Psoas muscle (tissue), 8 donors: ENCODE data around the gene FAM241A. TPM values are rescaled to one million over a fixed set of nuclear protein-coding genes. Genes with fewer than 3 reads are reported as not detected.

Experiments
- ATAC-seq, 4 donors: fragments of 200-7000 bp; cut with Tn5 transposase; one replicate each; pipeline ENCODE4 v1.9.1; 2020; ENCODE audit warnings: moderate library complexity in 3 of 4, mild to moderate bottlenecking in 2 of 4
- DNase-seq, 2 donors: peaks; one replicate each; pipeline ENCODE4 v3.0.0-alpha.2; 2020
- H3K27ac ChIP-seq: fragments of 200-600 bp; one replicate; pipeline ENCODE4 v1.8.0; 2022
- H3K27me3 ChIP-seq, 3 donors: fragments of 200-600 bp in 1 of 3; one replicate each; pipeline versions ENCODE4 v1.6.1 to v1.8.0; 2013 to 2022; ENCODE audit warnings: low read length in 2 of 3, mild to moderate bottlenecking in 2 of 3, moderate library complexity in 1 of 3; ENCODE audit not compliant: insufficient read depth in 3 of 3
- H3K36me3 ChIP-seq, 2 donors: fragments of 200-600 bp in 1 of 2; one replicate each; pipeline versions ENCODE4 v1.6.1 to v1.8.0; 2013 to 2022; ENCODE audit warnings: low read depth in 1 of 2, mild to moderate bottlenecking in 1 of 2, moderate library complexity in 1 of 2; ENCODE audit not compliant: insufficient read depth in 1 of 2
- H3K4me1 ChIP-seq: fragments of 200-600 bp; one replicate; pipeline ENCODE4 v1.8.0; 2022
- H3K4me3 ChIP-seq: fragments of 200-600 bp; one replicate; pipeline ENCODE4 v1.8.0; 2022; ENCODE audit warnings: mild to moderate bottlenecking
- H3K9me3 ChIP-seq: fragments of 200-600 bp; one replicate; pipeline ENCODE4 v1.8.0; 2022
- WGBS, 3 donors: extraction: QIAGEN DNeasy Blood & Tissue Kit; methylation state at CpG; one replicate each; pipeline versions ENCODE4 v1.1.6 to v1.1.7; 2013; 5-methylcytosine and 5-hydroxymethylcytosine counted together
- intact Hi-C, 2 donors: fragments of 100-400 bp; cut with DNase I; formaldehyde crosslinking; loops; one replicate each; pipeline versions ENCODE4 v1.11.0 to v1.14.2; 2022
- polyA plus RNA-seq, 3 donors: library from polyadenylated mRNA; stranded (reverse); fragments of 200-250 nt; gene quantifications; one replicate each; pipeline ENCODE4 v1.2.3, GENCODE V29; 2013
- total RNA-seq, 4 donors: library from RNA; stranded (reverse); fragmentation: NEBNext Ultra II Directional in 2 of 4; extraction: Animal tissue kit (Norgen Biotek cat#: 25700) in 2 of 4; gene quantifications; one replicate each; pipeline versions ENCODE4 v1.2.1 to v1.2.4, GENCODE V29; 2021 to 2023
- TF ChIP-seq, protein P1 (sequence below): fragments of 200-600 bp; IDR thresholded peaks from one replicate; pipeline ENCODE4 v1.8.0; 2022; ENCODE audit warnings: antibody characterized with exemption
- donor health status: healthy with polysubstance abuse.
- donor health status: DM: no; HTN: no; CAD: no; lungs with moderate emphysema.
- donor health status: Bipolar disorder and iron deficiency.
- donor health status: healthy.
- donor health status: DM: yes; HTN: yes; CAD: no.
- donor health status: DM: no; HTN: no; CAD: no.
- donor health status: DM: no; HTN: no; CAD: no.
- donor health status: DM: yes; HTN: yes; CAD: no.

The FAM241A gene
- total and polyA plus RNA-seq, 7 donors = 2.6 to 6.0 (median 3.1) TPM

DNA sequence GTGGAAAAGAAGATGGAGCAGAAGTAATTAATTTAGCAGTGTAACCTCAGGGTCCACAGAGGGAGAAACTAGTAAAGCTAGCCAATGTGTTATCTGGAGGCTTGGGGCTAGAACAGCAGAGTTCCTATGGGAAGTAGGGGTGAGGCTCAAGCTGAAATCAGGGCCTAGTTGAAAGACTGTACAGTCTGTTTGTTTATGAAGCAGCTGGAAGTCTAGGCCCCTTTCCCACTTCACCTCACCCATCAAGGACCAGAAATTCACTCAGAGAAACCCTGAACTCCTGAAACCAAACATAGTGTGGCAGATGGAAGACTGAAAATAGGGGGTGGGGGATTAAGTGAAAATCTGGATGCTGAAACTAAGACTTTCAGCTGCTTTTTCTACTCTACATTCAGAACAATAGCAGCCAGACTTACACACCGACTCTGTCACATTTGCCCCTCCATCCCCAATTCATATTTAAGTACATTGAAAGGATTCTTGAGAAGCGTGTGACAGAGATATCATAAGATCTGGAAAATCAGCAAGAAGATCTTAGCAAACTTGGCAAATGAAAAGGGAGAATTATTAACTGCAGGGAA lies 32.6 kb upstream of the FAM241A start:
- 75 to 83% (median 79%) methylated on average over 2 of the region's 2 CpGs for WGBS, 3 donors
- H3K27ac ChIP-seq = no peak overlapping the region
- intact Hi-C loops = no loop called here
- H3K27me3 ChIP-seq = no peaks in the 10 kb centered on the region
- H3K9me3 ChIP-seq = no peaks in the 10 kb centered on the region
- no peak overlapping the region for H3K4me3 ChIP-seq
- TF ChIP-seq, protein P1, sequence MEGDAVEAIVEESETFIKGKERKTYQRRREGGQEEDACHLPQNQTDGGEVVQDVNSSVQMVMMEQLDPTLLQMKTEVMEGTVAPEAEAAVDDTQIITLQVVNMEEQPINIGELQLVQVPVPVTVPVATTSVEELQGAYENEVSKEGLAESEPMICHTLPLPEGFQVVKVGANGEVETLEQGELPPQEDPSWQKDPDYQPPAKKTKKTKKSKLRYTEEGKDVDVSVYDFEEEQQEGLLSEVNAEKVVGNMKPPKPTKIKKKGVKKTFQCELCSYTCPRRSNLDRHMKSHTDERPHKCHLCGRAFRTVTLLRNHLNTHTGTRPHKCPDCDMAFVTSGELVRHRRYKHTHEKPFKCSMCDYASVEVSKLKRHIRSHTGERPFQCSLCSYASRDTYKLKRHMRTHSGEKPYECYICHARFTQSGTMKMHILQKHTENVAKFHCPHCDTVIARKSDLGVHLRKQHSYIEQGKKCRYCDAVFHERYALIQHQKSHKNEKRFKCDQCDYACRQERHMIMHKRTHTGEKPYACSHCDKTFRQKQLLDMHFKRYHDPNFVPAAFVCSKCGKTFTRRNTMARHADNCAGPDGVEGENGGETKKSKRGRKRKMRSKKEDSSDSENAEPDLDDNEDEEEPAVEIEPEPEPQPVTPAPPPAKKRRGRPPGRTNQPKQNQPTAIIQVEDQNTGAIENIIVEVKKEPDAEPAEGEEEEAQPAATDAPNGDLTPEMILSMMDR = no peak
- H3K4me1 ChIP-seq = no peaks in the 10 kb centered on the region
- H3K36me3 ChIP-seq = no peaks in the 10 kb centered on the region
- no peak for DNase-seq
- no peak for ATAC-seq

DNA sequence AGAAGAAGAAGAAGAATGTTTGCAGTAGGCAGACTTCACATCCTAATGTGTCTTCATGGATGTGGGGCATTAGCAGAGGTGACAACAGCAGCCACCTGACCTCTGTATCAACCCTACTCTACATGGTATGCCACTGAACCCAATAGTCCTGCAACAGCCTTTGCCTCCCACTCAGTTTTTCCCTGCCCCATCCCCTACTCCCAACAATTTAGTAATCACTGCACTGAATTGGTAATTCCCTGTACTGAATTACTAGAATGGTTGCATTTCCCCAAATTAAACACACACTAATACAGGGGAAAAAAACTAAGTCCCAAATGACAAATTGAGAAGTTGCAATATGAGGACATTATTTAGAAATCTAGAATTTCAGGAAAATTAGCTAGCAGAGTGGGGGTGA lies 31.4 kb upstream of the FAM241A start:
- TF ChIP-seq, protein P1 = no peak
- Histone ChIP-seq H3K4me1 (no peaks in the 10 kb centered on the region), H3K4me3 (no peak overlapping the region), H3K27ac (no peak overlapping the region), H3K36me3 (no peaks in the 10 kb centered on the region), H3K9me3 (no peaks in the 10 kb centered on the region), H3K27me3 (no peaks in the 10 kb centered on the region)
- DNase-seq (no peak), ATAC-seq (no peak)
- intact Hi-C loops = no loop called here

DNA sequence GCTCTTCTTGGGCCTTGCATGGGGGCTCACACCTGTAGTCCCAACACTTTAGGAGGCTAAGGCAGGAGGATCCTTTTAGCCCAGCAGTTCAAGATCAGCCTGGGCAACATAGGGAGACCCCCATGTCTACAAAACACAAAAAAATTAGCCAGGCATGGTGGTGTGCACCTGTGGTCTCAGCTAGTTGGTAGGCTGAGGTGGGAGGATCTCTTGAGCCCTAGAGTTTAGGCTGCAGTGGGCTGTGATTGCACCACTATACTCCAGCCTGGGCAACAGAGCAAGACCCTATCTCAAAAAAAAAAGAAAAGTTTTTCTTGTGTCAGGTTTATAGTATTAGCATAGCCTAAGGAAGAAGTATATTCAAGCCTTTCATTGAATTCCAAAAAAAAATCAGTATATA lies 30.8 kb upstream of the FAM241A start:
- DNase-seq (no peak), ATAC-seq (no peak)
- TF ChIP-seq, protein P1 = no peak
- H3K9me3 ChIP-seq = no peaks in the 10 kb centered on the region
- no peak overlapping the region for H3K4me3 ChIP-seq
- H3K36me3 ChIP-seq = no peaks in the 10 kb centered on the region
- H3K4me1 ChIP-seq = no peaks in the 10 kb centered on the region
- intact Hi-C loops = no loop called here
- H3K27ac ChIP-seq = no peak overlapping the region
- no peaks in the 10 kb centered on the region for H3K27me3 ChIP-seq

DNA sequence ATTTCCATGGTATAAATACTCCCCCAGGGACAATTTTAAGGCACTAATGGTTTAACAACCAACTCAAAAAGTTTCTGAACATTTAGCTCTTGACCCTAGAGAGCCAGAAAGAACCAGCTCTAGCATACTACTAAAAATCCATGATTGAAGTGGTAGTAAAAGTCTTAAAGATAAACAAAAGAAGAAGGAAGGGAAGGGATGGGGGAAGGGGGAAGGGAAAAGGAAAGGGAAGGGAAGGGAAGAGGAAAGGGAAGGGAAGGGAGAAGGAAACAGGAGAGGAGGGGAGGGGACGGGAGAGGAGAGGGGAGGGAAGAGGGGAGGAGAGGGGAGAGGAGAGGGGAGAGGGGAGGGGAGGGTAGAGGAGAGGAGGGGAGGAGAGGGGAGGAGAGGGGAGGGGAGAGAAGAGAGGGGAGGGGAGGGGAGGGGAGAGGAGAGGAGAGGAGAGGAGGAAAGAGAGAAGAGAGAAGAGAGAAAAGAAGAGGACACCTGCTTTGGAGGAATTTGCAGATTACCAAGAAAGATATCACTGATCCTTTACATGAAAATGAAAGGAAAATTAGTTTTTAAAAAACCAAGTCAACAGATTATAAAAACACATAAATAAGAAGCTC lies 26.4 kb upstream of the FAM241A start:
- no peak for DNase-seq
- no peaks in the 10 kb centered on the region for H3K27me3 ChIP-seq
- ATAC-seq = no peak
- intact Hi-C loops = no loop called here
- no peaks in the 10 kb centered on the region for H3K4me1 ChIP-seq
- no CpG with 5 or more reads among the region's 1 CpG for WGBS, 3 donors
- H3K4me3 ChIP-seq = no peak overlapping the region
- no peaks in the 10 kb centered on the region for H3K36me3 ChIP-seq
- H3K9me3 ChIP-seq = no peaks in the 10 kb centered on the region
- TF ChIP-seq, protein P1 = no peak
- no peak overlapping the region for H3K27ac ChIP-seq

DNA sequence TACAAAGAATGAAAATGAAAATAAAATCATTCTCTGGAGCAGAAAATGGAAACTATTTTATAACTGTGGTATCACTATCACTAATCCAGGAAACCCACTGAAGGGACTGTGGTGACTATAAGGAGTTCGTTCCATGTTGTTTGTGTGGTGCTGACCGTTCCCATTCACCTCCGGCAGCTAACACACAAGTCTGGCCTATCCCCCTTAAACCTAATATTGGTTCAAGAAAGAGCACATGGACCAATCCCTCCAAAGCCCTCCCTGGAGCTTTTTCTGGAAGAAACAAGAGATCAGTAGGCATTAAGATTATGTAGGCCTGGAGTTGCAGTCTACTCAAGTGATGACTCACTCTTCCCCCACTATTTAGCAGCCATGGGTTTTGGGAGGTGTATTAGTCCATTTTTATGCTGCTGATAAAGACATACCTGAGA lies 25.9 kb upstream of the FAM241A start:
- Histone ChIP-seq H3K9me3 (no peaks in the 10 kb centered on the region), H3K36me3 (no peaks in the 10 kb centered on the region), H3K27me3 (no peaks in the 10 kb centered on the region), H3K27ac (no peak overlapping the region), H3K4me3 (no peak overlapping the region), H3K4me1 (no peaks in the 10 kb centered on the region)
- TF ChIP-seq, protein P1 = no peak
- DNase-seq (no peak), ATAC-seq (no peak)
- intact Hi-C loops = no loop called here
- WGBS, 3 donors = 87 to 98% (median 93%) methylated on average over 3 of the region's 3 CpGs
